ENCODE data around the gene PCARE.

DNA sequence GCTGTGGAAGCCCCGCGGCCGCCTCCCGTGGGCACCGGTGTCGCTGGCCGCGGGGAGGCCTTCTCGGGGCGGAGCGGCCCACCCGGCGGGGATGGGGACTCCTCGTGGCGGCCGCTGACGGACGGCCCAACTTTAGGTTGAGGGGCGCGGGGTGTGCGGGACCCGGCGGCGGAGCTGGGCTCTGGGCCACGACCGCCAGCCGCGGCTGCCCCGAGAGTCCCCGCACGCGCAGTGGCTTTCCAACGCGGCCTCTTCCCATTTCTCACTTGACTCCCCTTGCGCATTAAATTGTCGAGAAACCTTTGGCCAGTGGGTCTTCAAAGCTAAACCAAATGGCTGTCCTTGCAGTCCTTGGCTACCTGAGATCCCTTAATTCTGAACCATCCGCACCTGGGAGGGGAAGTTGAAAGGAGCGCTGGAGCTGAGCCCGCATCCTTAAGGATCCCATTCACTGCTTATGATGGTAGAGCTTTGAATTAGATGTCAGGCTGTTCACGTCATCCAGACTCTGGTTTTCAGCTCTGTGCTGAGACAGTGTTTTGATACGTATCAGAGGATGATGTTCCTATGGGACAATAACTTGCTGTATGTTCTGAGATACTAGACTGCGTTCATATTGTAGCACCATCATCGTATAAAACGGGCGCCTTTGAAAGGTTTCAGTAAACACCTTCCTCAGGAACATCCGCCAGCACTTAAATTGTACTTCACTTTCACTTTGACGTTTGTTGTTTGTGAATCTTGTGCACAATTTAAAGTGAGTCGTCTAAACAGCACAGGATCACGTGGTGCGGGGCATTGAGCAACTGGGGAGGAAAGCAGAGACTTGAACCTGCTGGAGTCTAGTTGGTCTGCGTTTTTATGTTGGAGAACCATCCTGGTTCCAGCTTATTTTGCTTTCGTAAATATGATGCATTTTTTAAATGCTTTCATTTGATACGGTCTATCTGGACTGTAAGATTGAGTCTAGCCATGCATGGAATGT, 41.8 kb upstream of the PCARE start:
- TF ChIP-seq, protein P1, sequence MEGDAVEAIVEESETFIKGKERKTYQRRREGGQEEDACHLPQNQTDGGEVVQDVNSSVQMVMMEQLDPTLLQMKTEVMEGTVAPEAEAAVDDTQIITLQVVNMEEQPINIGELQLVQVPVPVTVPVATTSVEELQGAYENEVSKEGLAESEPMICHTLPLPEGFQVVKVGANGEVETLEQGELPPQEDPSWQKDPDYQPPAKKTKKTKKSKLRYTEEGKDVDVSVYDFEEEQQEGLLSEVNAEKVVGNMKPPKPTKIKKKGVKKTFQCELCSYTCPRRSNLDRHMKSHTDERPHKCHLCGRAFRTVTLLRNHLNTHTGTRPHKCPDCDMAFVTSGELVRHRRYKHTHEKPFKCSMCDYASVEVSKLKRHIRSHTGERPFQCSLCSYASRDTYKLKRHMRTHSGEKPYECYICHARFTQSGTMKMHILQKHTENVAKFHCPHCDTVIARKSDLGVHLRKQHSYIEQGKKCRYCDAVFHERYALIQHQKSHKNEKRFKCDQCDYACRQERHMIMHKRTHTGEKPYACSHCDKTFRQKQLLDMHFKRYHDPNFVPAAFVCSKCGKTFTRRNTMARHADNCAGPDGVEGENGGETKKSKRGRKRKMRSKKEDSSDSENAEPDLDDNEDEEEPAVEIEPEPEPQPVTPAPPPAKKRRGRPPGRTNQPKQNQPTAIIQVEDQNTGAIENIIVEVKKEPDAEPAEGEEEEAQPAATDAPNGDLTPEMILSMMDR (IDR thresholded peaks at IDR 0.05 in 4 of 5, conservative IDR thresholded peaks at IDR 0.05 in 1 of 5) = no peak
- TF ChIP-seq POLR2A (IDR thresholded peaks at IDR 0.05) = peak; percentile 51 to 69

Data from gastrocnemius medialis (tissue), 4 donors.